Measurements from ENCODE around the gene HLA-DQA1.

- TF ChIP-seq CTCF (IDR thresholded peaks at IDR 0.05; ENCODE audit: poor library complexity), result no peak
- TF ChIP-seq EZH2 (IDR thresholded peaks at IDR 0.05; ENCODE audit: borderline replicate concordance), result no peak
These were observed 32.0 kb downstream of the HLA-DQA1 start for GRCh38 chr6:32669240-32669639.
